Sigmoid colon (tissue), 3 donors: ENCODE measurements around the gene PCDH19.

Experiments
- CTCF ChIP-seq, 4 experiments: fragments of 450-650 bp in 3 of 4; fragments of 200-600 bp in 1 of 4; IDR thresholded peaks; one replicate each; pipeline ENCODE4 v1.5.1; 2016 to 2019; ENCODE audit warnings: antibody characterized with exemption in 4 of 4, mild to moderate bottlenecking in 3 of 4, moderate library complexity in 2 of 4
- POLR2A ChIP-seq, 2 donors: fragments of 450-650 bp; IDR thresholded peaks; one replicate each; pipeline ENCODE4 v1.6.1; 2016; ENCODE audit warnings: antibody characterized with exemption in 2 of 2, mild to moderate bottlenecking in 2 of 2, moderate library complexity in 2 of 2

GRCh38 chrX:100263650-100264049, 146.4 kb downstream of the PCDH19 start:
- TF ChIP-seq CTCF (IDR thresholded peaks at IDR 0.05) (no peak), POLR2A (IDR thresholded peaks at IDR 0.05) (no peak)
